GM12864 (cell line): ENCODE measurements around the gene PTTG2.

Experiments used
- DNase-seq: peaks from one replicate; pipeline ENCODE4 v3.0.0-alpha.2; 2011; ENCODE audit warnings: low read depth
- H3K4me3 ChIP-seq: 2 replicates; pipeline ENCODE4 v1.5.1; 2011; ENCODE audit warnings: mild to moderate bottlenecking, low read depth, low read length, control low read depth
- CTCF ChIP-seq: IDR thresholded peaks from 2 replicates; pipeline ENCODE4 v1.5.1; 2011; ENCODE audit warnings: low read depth, mild to moderate bottlenecking, moderate library complexity, low read length, control low read depth, inconsistent platforms; ENCODE audit errors: missing control alignments

The PTTG2 gene

DNA sequence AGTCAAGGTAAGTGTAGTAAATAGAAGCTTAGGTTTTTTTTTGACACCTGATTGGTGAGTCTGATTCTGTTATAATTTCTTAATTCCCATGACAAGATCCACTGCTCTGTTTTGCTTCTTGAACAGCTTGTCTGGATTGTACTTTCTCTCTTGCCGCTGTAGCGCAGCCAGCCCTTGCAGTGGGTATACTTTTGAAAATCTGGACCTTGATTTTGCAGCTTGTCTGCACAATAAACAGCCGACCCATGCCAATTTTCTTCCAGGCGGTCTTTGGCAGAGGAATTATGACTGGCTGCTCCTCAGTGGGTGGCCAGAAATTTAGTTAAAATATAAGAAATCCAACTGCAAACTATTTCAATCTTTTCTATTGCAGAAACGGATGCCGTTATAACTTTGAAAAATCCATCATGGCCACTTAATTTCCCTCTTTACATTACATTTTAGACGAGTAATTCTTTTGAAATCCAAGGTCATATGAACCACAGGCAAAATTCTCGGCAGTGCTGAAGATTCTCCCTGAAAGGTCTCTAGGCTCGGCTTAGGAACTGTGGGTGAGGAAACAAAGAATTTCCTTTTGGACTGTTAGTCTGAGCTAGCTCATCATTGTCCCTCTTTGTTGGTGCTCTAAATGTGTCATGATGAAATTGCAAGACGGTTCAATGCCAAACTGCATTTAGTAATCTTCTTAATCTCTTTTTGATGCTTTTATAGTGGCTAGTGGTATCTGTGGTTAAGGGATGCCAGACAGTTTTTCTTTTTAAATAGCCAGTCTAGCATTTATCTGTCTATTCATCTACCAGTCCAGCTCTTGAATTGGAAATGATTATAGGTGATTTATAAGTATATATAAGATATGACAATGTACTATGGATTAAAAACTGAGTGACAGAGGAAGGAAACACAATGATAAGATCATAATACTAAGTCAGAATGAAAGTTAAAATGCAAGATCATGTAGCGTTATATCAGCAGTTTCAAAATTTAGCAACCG, 31.5 kb upstream of the PTTG2 start:
- no peak overlapping the region for H3K4me3 ChIP-seq
- no peak for DNase-seq

GRCh38 chr4:37934096-37934495, 26.1 kb upstream of the PTTG2 start:
- H3K4me3 ChIP-seq = no peak overlapping the region
- TF ChIP-seq CTCF = no peak
- no peak for DNase-seq

More for the DNA sequence above, 31.5 kb upstream of the PTTG2 start:
- TF ChIP-seq CTCF = no peak

- H3K4me3 ChIP-seq = no peak overlapping the region
- no peak for TF ChIP-seq CTCF
- DNase-seq = no peak
Measured at GRCh38 chr4:37934609-37935008, 25.6 kb upstream of the PTTG2 start.

DNA sequence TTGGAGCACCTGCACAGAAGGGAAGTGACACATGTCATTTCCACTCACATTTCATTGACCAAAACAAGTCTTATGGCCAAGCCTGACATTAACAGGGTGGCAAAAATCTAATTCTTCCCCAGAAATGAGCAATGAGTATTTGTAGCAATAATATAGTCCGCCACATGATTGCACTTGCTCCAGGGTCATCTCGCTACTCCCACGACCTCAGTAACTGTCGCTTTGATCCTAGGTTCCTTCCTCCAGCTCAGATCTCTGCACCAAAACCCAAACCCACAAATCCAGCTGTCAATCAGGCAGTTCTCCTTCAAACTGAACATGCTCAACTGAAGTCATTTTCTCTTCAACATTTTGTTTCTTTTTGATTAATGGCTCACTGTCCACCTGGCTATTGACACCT, 25.2 kb upstream of the PTTG2 start:
- no peak for DNase-seq
- H3K4me3 ChIP-seq = no peak overlapping the region
- TF ChIP-seq CTCF = no peak

- TF ChIP-seq CTCF = no peak
- no peak overlapping the region for H3K4me3 ChIP-seq
- DNase-seq = no peak
Measured at GRCh38 chr4:37936889-37937498, 23.2 kb upstream of the PTTG2 start.

GRCh38 chr4:37938208-37938607, 22.0 kb upstream of the PTTG2 start:
- DNase-seq = no peak
- no peak overlapping the region for H3K4me3 ChIP-seq
- TF ChIP-seq CTCF = no peak
